GM13977 (cell line): ENCODE data around the gene LSMEM2.

Experiments
- DNase-seq: peaks from one replicate; pipeline ENCODE4 v3.0.0; 2012; ENCODE audit warnings: low spot score
- in situ Hi-C: fragments of 300-500 bp; cut with MboI; formaldehyde crosslinking; loops from one replicate; pipeline ENCODE4 v1.12.0; 2022; ENCODE audit warnings: low sequenced_read_pairs, low pct_unique_long_range_greater_than_20kb, mixed read lengths, inconsistent platforms; ENCODE audit not compliant: unreplicated experiment
- TF ChIP-seq, protein P1 (sequence below): IDR thresholded peaks from 2 replicates; pipeline ENCODE4 v1.5.1; 2012; ENCODE audit warnings: mild to moderate bottlenecking, control low read depth; ENCODE audit not compliant: insufficient read depth; ENCODE audit errors: extremely low read depth, missing control alignments

LSMEM2 gene

DNA sequence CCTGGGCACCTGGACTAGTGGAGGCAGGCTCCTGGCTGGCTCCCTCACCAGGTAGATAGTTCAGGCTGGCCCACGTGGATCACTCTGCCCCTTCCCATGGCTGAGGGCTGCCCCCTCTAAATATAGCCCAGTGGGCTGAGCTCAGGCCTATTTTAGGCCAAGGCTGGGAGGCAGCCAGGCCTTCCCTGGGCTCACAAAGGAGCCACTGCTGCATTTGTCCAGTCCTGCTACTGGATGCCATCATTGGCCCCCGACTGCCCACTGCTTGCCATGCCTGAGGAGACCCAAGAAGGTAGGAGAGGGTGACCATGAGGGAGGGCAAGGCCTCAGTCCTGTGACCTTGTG is at the start of gene LSMEM2:
Gene LSMEM2, plus strand, starts transcription at position 208 of the 345 bp plus-strand sequence. Its CDS starts 27 bp downstream, at position 235.
- TF ChIP-seq, protein P1, sequence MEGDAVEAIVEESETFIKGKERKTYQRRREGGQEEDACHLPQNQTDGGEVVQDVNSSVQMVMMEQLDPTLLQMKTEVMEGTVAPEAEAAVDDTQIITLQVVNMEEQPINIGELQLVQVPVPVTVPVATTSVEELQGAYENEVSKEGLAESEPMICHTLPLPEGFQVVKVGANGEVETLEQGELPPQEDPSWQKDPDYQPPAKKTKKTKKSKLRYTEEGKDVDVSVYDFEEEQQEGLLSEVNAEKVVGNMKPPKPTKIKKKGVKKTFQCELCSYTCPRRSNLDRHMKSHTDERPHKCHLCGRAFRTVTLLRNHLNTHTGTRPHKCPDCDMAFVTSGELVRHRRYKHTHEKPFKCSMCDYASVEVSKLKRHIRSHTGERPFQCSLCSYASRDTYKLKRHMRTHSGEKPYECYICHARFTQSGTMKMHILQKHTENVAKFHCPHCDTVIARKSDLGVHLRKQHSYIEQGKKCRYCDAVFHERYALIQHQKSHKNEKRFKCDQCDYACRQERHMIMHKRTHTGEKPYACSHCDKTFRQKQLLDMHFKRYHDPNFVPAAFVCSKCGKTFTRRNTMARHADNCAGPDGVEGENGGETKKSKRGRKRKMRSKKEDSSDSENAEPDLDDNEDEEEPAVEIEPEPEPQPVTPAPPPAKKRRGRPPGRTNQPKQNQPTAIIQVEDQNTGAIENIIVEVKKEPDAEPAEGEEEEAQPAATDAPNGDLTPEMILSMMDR = no peak
- in situ Hi-C loops = loop anchor here (10.0 kb wide), 1 partner anchor 54 kb away; no protein-coding TSS in a partner anchor
- DNase-seq = no peak

DNA sequence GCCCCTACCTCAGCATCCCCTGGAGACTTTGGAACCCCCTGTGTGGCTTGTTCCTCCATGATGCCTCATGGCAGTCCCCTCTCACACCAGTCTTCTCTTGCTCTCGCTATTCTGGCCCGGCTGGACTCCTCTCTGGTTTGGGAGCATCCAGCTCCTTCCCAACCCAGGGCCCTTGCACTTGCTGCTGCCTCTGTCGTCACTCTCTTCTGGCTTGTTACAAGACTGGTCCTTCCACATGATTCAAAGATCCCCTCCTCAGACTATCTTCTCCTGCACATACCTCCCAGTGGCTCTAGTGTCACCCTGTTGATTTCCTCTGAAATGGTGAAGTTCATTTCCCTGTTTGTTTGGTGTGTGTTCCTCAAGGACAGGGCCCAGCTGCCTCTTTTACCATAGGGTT is 49.4 kb upstream of the LSMEM2 start:
- TF ChIP-seq, protein P1 = no peak
- no peak for DNase-seq
- in situ Hi-C loops = loop anchor here (10.0 kb wide), 1 partner anchor 45 kb away; the partner anchor contains the start of gene LSMEM2

DNA sequence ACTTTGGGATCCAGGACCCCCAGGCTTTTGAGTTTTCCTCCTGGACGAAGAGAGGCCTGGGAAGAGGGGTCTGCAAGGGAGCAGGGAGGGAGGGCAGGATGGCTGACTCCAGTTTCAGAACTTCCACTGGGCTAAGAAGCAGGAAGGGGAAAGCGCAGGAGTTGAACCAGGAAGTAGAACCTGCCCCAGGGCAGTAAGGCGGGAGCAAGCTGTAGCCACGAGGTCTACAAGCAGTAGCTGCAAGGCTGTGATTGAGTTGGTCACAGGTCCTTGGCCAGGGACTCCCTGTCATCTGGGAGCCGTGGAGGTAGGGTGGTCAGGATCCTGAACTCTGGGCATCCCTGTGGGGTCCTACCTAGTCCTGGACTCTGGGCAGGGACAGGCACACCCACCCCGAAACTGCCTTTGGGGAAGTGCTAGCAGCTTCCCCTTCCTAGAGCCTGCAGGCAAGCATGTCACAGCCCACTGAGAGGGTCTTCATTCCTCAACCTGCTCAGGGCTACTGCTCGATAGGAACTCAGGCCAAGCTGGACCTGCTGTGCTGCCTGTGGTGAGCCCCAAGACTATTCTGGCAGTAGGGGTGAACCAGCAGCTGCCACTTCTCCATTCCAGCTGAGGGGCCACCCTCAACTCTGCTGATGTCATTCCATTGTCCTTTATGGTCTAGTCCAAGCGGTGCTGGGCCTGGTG is 48.6 kb upstream of the LSMEM2 start:
- TF ChIP-seq, protein P1 = no peak
- in situ Hi-C loops = no loop called here
- no peak for DNase-seq

DNA sequence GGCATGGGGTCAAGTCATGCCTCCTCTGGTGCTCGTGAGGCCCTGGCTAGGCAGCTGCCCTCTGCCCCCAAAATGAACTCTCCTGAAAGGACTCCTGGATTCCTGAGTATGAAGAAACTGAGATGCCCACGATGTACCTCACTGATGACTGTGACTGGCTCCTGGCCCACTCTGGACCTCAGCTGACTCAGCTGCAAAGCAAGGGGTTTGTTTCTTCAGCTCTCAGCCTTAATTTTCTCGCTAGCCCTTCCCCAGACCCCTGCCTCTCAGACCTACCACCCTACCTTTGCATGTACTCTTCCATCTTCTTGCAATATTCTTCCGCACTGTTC is 48.1 kb upstream of the LSMEM2 start:
- DNase-seq = no peak
- in situ Hi-C loops = no loop called here
- TF ChIP-seq, protein P1 = no peak

DNA sequence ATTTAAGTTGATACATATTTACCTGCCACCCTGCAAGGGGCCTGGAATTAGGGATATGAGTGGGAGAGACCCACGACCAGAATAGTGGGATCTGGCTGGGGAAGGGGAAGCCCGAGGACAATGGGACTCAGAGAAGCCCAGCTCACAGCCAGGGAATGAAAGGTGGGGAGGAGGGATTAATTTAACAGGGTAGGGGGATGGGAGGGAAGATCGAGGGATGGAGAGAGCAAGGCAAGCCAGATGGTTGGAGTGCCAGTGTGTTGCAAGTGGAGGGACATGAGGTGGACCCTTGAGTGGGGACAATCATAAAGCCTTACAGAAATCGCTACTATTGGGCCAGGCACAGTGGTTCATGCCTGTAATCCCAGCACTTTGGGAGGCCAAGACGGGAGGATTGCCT is 47.3 kb upstream of the LSMEM2 start:
- in situ Hi-C loops = no loop called here
- TF ChIP-seq, protein P1 = no peak
- DNase-seq = no peak

DNA sequence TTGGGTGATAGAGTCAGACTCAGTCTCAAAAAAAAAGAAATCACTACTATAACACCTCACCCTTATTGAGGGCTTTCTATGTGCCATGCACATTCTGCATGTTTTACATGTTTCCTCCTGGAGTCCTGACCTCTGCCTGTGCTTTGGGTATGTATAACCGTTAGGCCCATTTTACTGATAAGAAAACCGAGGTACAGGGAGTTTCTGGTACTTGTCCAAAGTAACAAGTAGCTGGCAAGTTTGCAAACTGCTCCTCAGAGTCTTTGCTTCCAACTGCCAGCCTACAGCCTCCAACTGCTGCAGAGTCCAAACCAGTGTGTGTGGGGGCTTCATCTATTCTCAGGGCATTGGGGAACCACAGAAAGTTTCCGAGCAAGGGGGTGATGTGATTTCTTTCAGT is 46.6 kb upstream of the LSMEM2 start:
- DNase-seq = no peak
- TF ChIP-seq, protein P1 = no peak
- in situ Hi-C loops = no loop called here
